Panc1 (cell line): ENCODE results near the gene ALPL. TPM values are rescaled to one million over a fixed set of nuclear protein-coding genes. Genes with fewer than 3 reads are reported as not detected.

ENCODE experiments used
- ATAC-seq: fragments of 200-7000 bp; cut with Tn5 transposase; 2 replicates; pipeline ENCODE4 v1.9.1; 2020; ENCODE audit warnings: mild to moderate bottlenecking, moderate library complexity
- BruUV-seq: library from RNA; stranded (reverse); fragments of 400-500 nt; replicated peaks from 2 replicates; lab custom pipeline; 2021; lab: Mats Ljungman, UMichigan
- CTCF ChIA-PET: fragments of 300-600 bp; sonication (Branson Sonifier 250); formaldehyde crosslinking; loops from one replicate; lab custom pipeline; 2022; ENCODE audit warnings: antibody characterized with exemption; lab: Charles Lee
- POLR2A ChIA-PET: fragments of 300-600 bp; sonication (Branson Sonifier 250); formaldehyde crosslinking; loops from one replicate; lab custom pipeline; 2022; ENCODE audit warnings: antibody characterized with exemption; lab: Charles Lee
- DNase-seq: peaks from one replicate; pipeline ENCODE4 v3.0.0-alpha.2; 2010; ENCODE audit warnings: low read depth, low spot score
- H3K27ac ChIP-seq: 2 replicates; pipeline ENCODE4 v1.5.1; 2011; ENCODE audit warnings: mild to moderate bottlenecking, low read length, inconsistent platforms
- H3K27me3 ChIP-seq: fragments of 200-500 bp; sonication (Bioruptor generic); 2 replicates; pipeline ENCODE4 v1.6.0; 2014; ENCODE audit warnings: low read length, inconsistent platforms; ENCODE audit not compliant: control insufficient read depth, insufficient read depth
- H3K36me3 ChIP-seq: fragments of 200-500 bp; sonication (Bioruptor generic); 2 replicates; pipeline ENCODE4 v1.5.1; 2014; ENCODE audit warnings: inconsistent platforms, mild to moderate bottlenecking, low read length, moderate library complexity; ENCODE audit not compliant: control insufficient read depth, insufficient read depth
- H3K4me1 ChIP-seq: 2 replicates; pipeline ENCODE4 v1.5.1; 2011; ENCODE audit warnings: inconsistent platforms, mild to moderate bottlenecking, low read length, moderate library complexity; ENCODE audit not compliant: control insufficient read depth, insufficient read depth
- H3K4me3 ChIP-seq, 2 experiments: 2 replicates each; pipeline ENCODE4 v1.5.1; 2011 to 2012; ENCODE audit warnings: low read depth in 2 of 2, low read length in 2 of 2, mild to moderate bottlenecking in 2 of 2, inconsistent platforms in 1 of 2, moderate library complexity in 1 of 2
- H3K9me3 ChIP-seq: fragments of 200-500 bp; sonication (Bioruptor generic); 2 replicates; pipeline ENCODE4 v1.5.1; 2014; ENCODE audit warnings: low read depth, mild to moderate bottlenecking, inconsistent platforms, low read length, moderate library complexity; ENCODE audit not compliant: control insufficient read depth, insufficient read depth
- POLR2AphosphoS5 ChIP-seq: IDR thresholded peaks from 2 replicates; pipeline ENCODE4 v1.6.1; 2012; ENCODE audit warnings: mild to moderate bottlenecking, low read depth, low read length, moderate library complexity
- SIN3A ChIP-seq: IDR thresholded peaks from 2 replicates; pipeline ENCODE4 v1.6.1; 2012; ENCODE audit warnings: low read depth, mild to moderate bottlenecking, low read length, moderate library complexity, borderline replicate concordance; ENCODE audit not compliant: insufficient read depth
- TCF7L2 ChIP-seq: IDR thresholded peaks from 2 replicates; pipeline ENCODE4 v1.6.1; 2011; ENCODE audit warnings: mild to moderate bottlenecking, low read depth, low read length, inconsistent platforms
- in situ Hi-C: cut with HindIII; loops from 2 replicates; pipeline ENCODE4 v1.10.0; 2016; ENCODE audit warnings: low sequenced_read_pairs, low pct_unique_long_range_greater_than_20kb
- intact Hi-C: fragments of 100-400 bp; cut with micrococcal nuclease; formaldehyde crosslinking; loops from one replicate; pipeline ENCODE4 v1.10.0; 2022; ENCODE audit not compliant: unreplicated experiment
- total RNA-seq: library from RNA; stranded (reverse); gene quantifications from one replicate; pipeline ENCODE4 v1.2.1, GENCODE V29; 2021; ENCODE audit not compliant: unreplicated experiment
- TF ChIP-seq, protein P1 (sequence below), 2 experiments: IDR thresholded peaks; 2 replicates each; pipeline ENCODE4 v1.6.1; 2011 to 2012; ENCODE audit warnings: low read depth in 2 of 2, control low read depth in 1 of 2, low read length in 1 of 2, mild to moderate bottlenecking in 1 of 2, moderate library complexity in 1 of 2; ENCODE audit not compliant: insufficient read depth in 1 of 2
- TF ChIP-seq, protein P2 (sequence below): fragments of 450-650 bp; IDR thresholded peaks from 2 replicates; pipeline ENCODE4 v1.5.1; 2017; ENCODE audit warnings: mild to moderate bottlenecking

ALPL gene
- total RNA-seq, 1 experiment from 2014 or later, result 0.82 TPM

DNA sequence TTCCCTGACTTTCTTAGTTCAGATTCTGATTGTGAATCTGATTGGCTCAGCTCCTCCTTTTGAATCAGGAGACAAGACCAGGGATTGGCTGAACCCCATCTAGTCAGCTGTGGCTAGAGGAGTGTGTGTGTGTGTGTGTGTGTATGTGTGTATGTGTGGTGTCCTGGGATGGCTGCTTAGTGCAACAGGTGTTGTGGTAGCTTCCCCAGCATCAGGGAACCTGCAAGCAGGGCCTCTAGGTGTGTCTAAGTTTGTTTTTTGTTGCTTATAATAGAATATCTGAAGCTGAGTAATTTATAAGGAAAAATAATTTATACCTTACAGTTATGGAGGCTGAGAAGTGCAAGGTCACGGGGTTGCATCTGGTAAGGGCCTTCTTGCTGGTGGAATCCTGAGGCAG is 13.2 kb upstream of the ALPL start:
- intact Hi-C loops (loop anchor here (10.0 kb wide), 1 partner anchor 121 kb away; no protein-coding TSS in a partner anchor), in situ Hi-C loops (no loop called here)
- no peaks in the 10 kb centered on the region for H3K36me3 ChIP-seq
- H3K4me1 ChIP-seq, result no peaks in the 10 kb centered on the region
- TF ChIP-seq, protein P1, sequence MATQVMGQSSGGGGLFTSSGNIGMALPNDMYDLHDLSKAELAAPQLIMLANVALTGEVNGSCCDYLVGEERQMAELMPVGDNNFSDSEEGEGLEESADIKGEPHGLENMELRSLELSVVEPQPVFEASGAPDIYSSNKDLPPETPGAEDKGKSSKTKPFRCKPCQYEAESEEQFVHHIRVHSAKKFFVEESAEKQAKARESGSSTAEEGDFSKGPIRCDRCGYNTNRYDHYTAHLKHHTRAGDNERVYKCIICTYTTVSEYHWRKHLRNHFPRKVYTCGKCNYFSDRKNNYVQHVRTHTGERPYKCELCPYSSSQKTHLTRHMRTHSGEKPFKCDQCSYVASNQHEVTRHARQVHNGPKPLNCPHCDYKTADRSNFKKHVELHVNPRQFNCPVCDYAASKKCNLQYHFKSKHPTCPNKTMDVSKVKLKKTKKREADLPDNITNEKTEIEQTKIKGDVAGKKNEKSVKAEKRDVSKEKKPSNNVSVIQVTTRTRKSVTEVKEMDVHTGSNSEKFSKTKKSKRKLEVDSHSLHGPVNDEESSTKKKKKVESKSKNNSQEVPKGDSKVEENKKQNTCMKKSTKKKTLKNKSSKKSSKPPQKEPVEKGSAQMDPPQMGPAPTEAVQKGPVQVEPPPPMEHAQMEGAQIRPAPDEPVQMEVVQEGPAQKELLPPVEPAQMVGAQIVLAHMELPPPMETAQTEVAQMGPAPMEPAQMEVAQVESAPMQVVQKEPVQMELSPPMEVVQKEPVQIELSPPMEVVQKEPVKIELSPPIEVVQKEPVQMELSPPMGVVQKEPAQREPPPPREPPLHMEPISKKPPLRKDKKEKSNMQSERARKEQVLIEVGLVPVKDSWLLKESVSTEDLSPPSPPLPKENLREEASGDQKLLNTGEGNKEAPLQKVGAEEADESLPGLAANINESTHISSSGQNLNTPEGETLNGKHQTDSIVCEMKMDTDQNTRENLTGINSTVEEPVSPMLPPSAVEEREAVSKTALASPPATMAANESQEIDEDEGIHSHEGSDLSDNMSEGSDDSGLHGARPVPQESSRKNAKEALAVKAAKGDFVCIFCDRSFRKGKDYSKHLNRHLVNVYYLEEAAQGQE (IDR thresholded peaks at IDR 0.05; ENCODE audit: insufficient read depth in 1 of 2, low read depth in 2 of 2, low read length in 1 of 2), result no peak
- TF ChIP-seq POLR2AphosphoS5 (no peak), SIN3A (no peak), TCF7L2 (no peak)
- TF ChIP-seq, protein P2, sequence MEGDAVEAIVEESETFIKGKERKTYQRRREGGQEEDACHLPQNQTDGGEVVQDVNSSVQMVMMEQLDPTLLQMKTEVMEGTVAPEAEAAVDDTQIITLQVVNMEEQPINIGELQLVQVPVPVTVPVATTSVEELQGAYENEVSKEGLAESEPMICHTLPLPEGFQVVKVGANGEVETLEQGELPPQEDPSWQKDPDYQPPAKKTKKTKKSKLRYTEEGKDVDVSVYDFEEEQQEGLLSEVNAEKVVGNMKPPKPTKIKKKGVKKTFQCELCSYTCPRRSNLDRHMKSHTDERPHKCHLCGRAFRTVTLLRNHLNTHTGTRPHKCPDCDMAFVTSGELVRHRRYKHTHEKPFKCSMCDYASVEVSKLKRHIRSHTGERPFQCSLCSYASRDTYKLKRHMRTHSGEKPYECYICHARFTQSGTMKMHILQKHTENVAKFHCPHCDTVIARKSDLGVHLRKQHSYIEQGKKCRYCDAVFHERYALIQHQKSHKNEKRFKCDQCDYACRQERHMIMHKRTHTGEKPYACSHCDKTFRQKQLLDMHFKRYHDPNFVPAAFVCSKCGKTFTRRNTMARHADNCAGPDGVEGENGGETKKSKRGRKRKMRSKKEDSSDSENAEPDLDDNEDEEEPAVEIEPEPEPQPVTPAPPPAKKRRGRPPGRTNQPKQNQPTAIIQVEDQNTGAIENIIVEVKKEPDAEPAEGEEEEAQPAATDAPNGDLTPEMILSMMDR, result no peak
- H3K27me3 ChIP-seq, result no peaks in the 10 kb centered on the region; the same call in 1 of the 2 replicates
- ChIA-PET CTCF (interaction anchor here (0.6 to 0.8 kb wide), 2 partner anchors 57 to 127 kb away, joined by 3 to 4 read pairs; no protein-coding TSS in a partner anchor), POLR2A (no interaction called here)
- no peak overlapping the region for H3K4me3 ChIP-seq
- H3K9me3 ChIP-seq, result no peaks in the 10 kb centered on the region
- no peak for DNase-seq
- no peak for ATAC-seq
- H3K27ac ChIP-seq, result no peak overlapping the region
- BruUV-seq, result no TSS peak

DNA sequence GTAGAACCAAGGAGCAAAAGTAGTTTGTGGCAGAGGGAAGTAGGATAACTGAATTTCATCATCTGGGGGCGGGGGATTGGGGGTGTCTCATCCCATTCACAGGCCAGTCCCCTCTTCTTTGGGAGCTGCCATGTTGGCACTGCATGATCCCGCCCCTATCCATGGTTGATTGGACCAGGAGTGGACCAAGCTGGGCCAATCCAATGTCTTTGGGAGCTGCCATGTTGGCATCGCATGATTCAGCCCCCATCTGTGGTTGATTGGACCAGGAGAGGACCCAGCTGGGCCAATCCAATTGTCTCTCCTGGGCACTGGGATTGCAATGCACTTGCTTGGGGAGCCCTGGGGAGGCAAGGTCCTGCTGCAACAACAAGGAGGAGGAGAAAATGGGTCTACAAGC is 12.3 kb upstream of the ALPL start:
- intact Hi-C loops, result loop anchor here (10.0 kb wide), 1 partner anchor 122 kb away; no protein-coding TSS in a partner anchor
- H3K4me3 ChIP-seq, result no peak overlapping the region
- H3K36me3 ChIP-seq, result no peaks in the 10 kb centered on the region
- no peaks in the 10 kb centered on the region for H3K9me3 ChIP-seq
- H3K27me3 ChIP-seq, result no peaks in the 10 kb centered on the region; the same call in 1 of the 2 replicates
- ChIA-PET POLR2A (no interaction called here), CTCF (no interaction called here)
- DNase-seq, result no peak
- TF ChIP-seq, protein P2, result no peak
- TF ChIP-seq SIN3A (no peak), TCF7L2 (no peak), POLR2AphosphoS5 (no peak)
- TF ChIP-seq, protein P1 (IDR thresholded peaks at IDR 0.05; ENCODE audit: insufficient read depth in 1 of 2, low read depth in 2 of 2, low read length in 1 of 2), result no peak
- ATAC-seq, result no peak
- no peaks in the 10 kb centered on the region for H3K4me1 ChIP-seq
- no peak overlapping the region for H3K27ac ChIP-seq
- no TSS peak for BruUV-seq
- in situ Hi-C loops, result no loop called here
